Loucy (cell line): Measurements from ENCODE around the gene LTB4R2.
"Not testable (repeated sequence)": the region's sequence is repeated elsewhere in the genome, so short reads cannot be mapped to it uniquely, and the experiment has no call there.

Experiments used
- H2AFZ ChIP-seq: fragments of 200-600 bp; sonication (generic); 2 replicates; pipeline ENCODE4 v1.6.0; 2016; ENCODE audit warnings: antibody characterized with exemption, mild to moderate bottlenecking, low read length, moderate library complexity
- H3F3A ChIP-seq: fragments of 200-600 bp; 2 replicates; pipeline ENCODE4 v1.6.0; 2016; ENCODE audit warnings: antibody characterized with exemption, low read depth, mild to moderate bottlenecking
- H3K27me3 ChIP-seq: fragments of 200-600 bp; sonication (generic); 2 replicates; pipeline ENCODE4 v1.6.1; 2014; ENCODE audit warnings: low read length, mild to moderate bottlenecking; ENCODE audit not compliant: insufficient read depth, poor library complexity, severe bottlenecking
- H3K36me3 ChIP-seq: fragments of 200-600 bp; sonication (generic); 2 replicates; pipeline ENCODE4 v1.6.1; 2016; ENCODE audit warnings: low read length; ENCODE audit not compliant: insufficient read depth
- H3K4me1 ChIP-seq: fragments of 200-600 bp; sonication (generic); 2 replicates; pipeline ENCODE4 v1.5.1; 2014; ENCODE audit warnings: low read length, mild to moderate bottlenecking; ENCODE audit not compliant: insufficient read depth, poor library complexity, severe bottlenecking
- H3K4me2 ChIP-seq: fragments of 200-600 bp; sonication (generic); 2 replicates; pipeline ENCODE4 v1.6.0; 2014; ENCODE audit warnings: antibody characterized with exemption, low read length, low read depth, mild to moderate bottlenecking; ENCODE audit not compliant: poor library complexity, severe bottlenecking
- H3K4me3 ChIP-seq: fragments of 200-600 bp; sonication (generic); 2 replicates; pipeline ENCODE4 v1.5.1; 2014; ENCODE audit warnings: low read length, mild to moderate bottlenecking, mixed read lengths; ENCODE audit not compliant: poor library complexity, severe bottlenecking
- H3K79me2 ChIP-seq: fragments of 200-600 bp; sonication (generic); 2 replicates; pipeline ENCODE4 v1.6.1; 2014; ENCODE audit warnings: low read length; ENCODE audit not compliant: insufficient read depth
- H3K9ac ChIP-seq: fragments of 200-600 bp; sonication (generic); 2 replicates; pipeline ENCODE4 v1.6.0; 2014; ENCODE audit warnings: mild to moderate bottlenecking, low read depth, low read length, moderate library complexity; ENCODE audit not compliant: poor library complexity, severe bottlenecking
- H3K9me2 ChIP-seq: fragments of 200-600 bp; sonication (generic); replicated peaks from 2 replicates; pipeline ENCODE4 v1.6.1; 2016; ENCODE audit warnings: low read depth, low read length, mixed read lengths
- H3K9me3 ChIP-seq: fragments of 200-600 bp; sonication (generic); 2 replicates; pipeline ENCODE4 v1.6.1; 2014; ENCODE audit warnings: mild to moderate bottlenecking, antibody characterized with exemption, low read length, low read depth; ENCODE audit not compliant: insufficient read depth
- H4K20me1 ChIP-seq: fragments of 200-600 bp; sonication (generic); 2 replicates; pipeline ENCODE4 v1.6.0; 2014; ENCODE audit warnings: antibody characterized with exemption, low read length, mild to moderate bottlenecking; ENCODE audit not compliant: insufficient read depth, poor library complexity, severe bottlenecking
- CTCF ChIP-seq: fragments of 200-600 bp; sonication (generic); conservative IDR thresholded peaks from 2 replicates; pipeline ENCODE4 v1.5.1; 2014; ENCODE audit warnings: mild to moderate bottlenecking, antibody characterized with exemption, low read length
- EZH2phosphoT487 ChIP-seq: fragments of 200-600 bp; IDR thresholded peaks from 2 replicates; pipeline ENCODE4 v1.6.1; 2018; ENCODE audit warnings: antibody characterized with exemption, mild to moderate bottlenecking, moderate library complexity, borderline replicate concordance

Gene LTB4R2

GRCh38 chr14:24349742-24350141, 39.8 kb downstream of the LTB4R2 start:
- H3K4me2 ChIP-seq, result no peak overlapping the region
- no peaks in the 10 kb centered on the region for H3K9me3 ChIP-seq
- H3K4me1 ChIP-seq, result no peaks in the 10 kb centered on the region
- 0 out of 2 replicates have a peak overlapping the region, but pooled peaks have one; percentile 12 for H2AFZ ChIP-seq
- H3K27me3 ChIP-seq, result no peaks in the 10 kb centered on the region
- no peaks in the 10 kb centered on the region for H3K9me2 ChIP-seq
- TF ChIP-seq EZH2phosphoT487, result no peak
- no peak for TF ChIP-seq CTCF
- H4K20me1 ChIP-seq, result no peaks in the 10 kb centered on the region
- H3K9ac ChIP-seq, result no peak overlapping the region
- H3F3A ChIP-seq, result no peaks in the 10 kb centered on the region
- no peaks in the 10 kb centered on the region for H3K36me3 ChIP-seq
- H3K4me3 ChIP-seq, result no peak overlapping the region
- no peaks in the 10 kb centered on the region for H3K79me2 ChIP-seq

- H2AFZ ChIP-seq, result peak overlapping the region; percentile 14; the same call in 1 of the 2 replicates
- H3K4me3 ChIP-seq, result no peak overlapping the region
- no peaks in the 10 kb centered on the region for H3K79me2 ChIP-seq
- H3K9me3 ChIP-seq, result no peaks in the 10 kb centered on the region
- H3K4me2 ChIP-seq, result no peak overlapping the region
- no peaks in the 10 kb centered on the region for H3K4me1 ChIP-seq
- no peaks in the 10 kb centered on the region for H3K36me3 ChIP-seq
- no peaks in the 10 kb centered on the region for H4K20me1 ChIP-seq
- TF ChIP-seq EZH2phosphoT487 (no peak), CTCF (0 out of 2 replicates have a peak, but pooled peaks have one; percentile 23)
- H3K27me3 ChIP-seq, result no peaks in the 10 kb centered on the region
- H3F3A ChIP-seq, result no peaks in the 10 kb centered on the region
- H3K9me2 ChIP-seq, result no peaks in the 10 kb centered on the region
- H3K9ac ChIP-seq, result no peak overlapping the region
Measured at GRCh38 chr14:24351517-24351916, 41.6 kb downstream of the LTB4R2 start.

GRCh38 chr14:24353559-24354481, 43.9 kb downstream of the LTB4R2 start:
- Histone ChIP-seq H3K4me2 (no peak overlapping the region), H3K9me2 (no peaks in the 10 kb centered on the region), H3K79me2 (no peaks in the 10 kb centered on the region), H3F3A (no peaks in the 10 kb centered on the region), H3K36me3 (no peaks in the 10 kb centered on the region), H3K9ac (no peak overlapping the region), H3K4me1 (no peaks in the 10 kb centered on the region), H3K9me3 (no peaks in the 10 kb centered on the region), H2AFZ (no peak overlapping the region), H3K27me3 (no peaks in the 10 kb centered on the region), H4K20me1 (no peaks in the 10 kb centered on the region), H3K4me3 (no peak overlapping the region)
- no peak for TF ChIP-seq CTCF
- no peak for TF ChIP-seq EZH2phosphoT487

- not testable (repeated sequence) for H3K27me3 ChIP-seq, H2AFZ ChIP-seq
Measured at GRCh38 chr14:24354482-24354825, 44.5 kb downstream of the LTB4R2 start.

More at GRCh38 chr14:24354482-24354825, 44.5 kb downstream of the LTB4R2 start:
- not testable (repeated sequence) for H3K4me2 ChIP-seq, H3K9me3 ChIP-seq, H3F3A ChIP-seq, H3K9me2 ChIP-seq, H4K20me1 ChIP-seq, H3K36me3 ChIP-seq, H3K9ac ChIP-seq, H3K79me2 ChIP-seq, H3K4me1 ChIP-seq, H3K4me3 ChIP-seq
